ENCODE measurements around the gene FAM174C.

DNA sequence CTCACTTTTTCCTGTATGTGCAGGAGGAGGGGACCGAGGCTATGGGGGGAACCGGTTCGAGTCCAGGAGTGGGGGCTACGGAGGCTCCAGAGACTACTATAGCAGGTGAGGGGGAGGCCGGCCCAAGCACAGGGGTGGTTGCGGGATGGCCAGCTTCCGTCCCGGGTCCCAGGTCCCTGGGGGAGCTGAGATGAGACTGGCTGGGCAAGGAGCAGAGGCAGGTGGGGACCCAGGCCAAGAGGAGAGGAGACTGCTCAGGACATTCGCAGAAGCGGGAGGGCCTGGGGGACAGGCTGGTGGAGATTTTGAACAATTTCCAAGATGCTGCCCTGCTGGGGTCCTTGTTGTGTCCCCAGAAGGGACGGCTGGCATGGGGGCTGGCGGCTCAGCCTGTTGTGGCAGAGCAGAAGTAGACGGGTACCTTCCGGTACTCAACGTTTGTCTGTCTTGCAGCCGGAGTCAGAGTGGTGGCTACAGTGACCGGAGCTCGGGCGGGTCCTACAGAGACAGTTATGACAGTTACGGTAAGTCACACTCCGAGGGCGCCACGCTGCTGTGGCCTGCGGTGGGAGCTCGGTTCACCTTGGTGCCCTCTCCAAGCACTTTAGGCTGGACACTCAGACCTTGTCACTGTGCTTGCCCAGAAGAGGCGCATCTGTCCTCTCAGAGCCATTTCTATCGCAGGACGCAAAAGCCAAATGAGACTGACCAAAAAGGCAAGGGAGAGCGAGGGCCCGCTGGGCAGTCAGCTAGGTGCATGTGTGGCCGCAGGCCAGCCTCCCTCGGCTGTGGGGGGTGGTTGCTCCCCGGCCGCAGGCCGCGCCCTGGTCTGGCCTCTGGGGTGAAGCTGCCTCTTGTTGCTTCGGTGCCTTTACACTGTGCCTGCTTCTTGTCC lies 3.6 kb upstream of the FAM174C start:
- TF ChIP-seq, protein P1, sequence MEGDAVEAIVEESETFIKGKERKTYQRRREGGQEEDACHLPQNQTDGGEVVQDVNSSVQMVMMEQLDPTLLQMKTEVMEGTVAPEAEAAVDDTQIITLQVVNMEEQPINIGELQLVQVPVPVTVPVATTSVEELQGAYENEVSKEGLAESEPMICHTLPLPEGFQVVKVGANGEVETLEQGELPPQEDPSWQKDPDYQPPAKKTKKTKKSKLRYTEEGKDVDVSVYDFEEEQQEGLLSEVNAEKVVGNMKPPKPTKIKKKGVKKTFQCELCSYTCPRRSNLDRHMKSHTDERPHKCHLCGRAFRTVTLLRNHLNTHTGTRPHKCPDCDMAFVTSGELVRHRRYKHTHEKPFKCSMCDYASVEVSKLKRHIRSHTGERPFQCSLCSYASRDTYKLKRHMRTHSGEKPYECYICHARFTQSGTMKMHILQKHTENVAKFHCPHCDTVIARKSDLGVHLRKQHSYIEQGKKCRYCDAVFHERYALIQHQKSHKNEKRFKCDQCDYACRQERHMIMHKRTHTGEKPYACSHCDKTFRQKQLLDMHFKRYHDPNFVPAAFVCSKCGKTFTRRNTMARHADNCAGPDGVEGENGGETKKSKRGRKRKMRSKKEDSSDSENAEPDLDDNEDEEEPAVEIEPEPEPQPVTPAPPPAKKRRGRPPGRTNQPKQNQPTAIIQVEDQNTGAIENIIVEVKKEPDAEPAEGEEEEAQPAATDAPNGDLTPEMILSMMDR (tag by site-specific recombination; IDR thresholded peaks at IDR 0.05), result no peak
- TF ChIP-seq ZNF214 (tag by site-specific recombination; IDR thresholded peaks at IDR 0.05; ENCODE audit: borderline replicate concordance), result no peak
